NCI-H526 (cell line): ENCODE measurements around the gene SRP9.
A peak's percentile ranks its signal among the peaks of the same experiment; 100 is the strongest.
"Not testable (repeated sequence)": the region's sequence is repeated elsewhere in the genome, so short reads cannot be mapped to it uniquely, and the experiment has no call there.

Source experiments
- DNase-seq, 2 experiments: peaks; one replicate each; lab custom pipeline; 2025; lab: John Stamatoyannopoulos, UW

The SRP9 gene

GRCh38 chr1:225755671-225756319 lies 21.8 kb upstream of the SRP9 start:
- DNase-seq: no peak

GRCh38 chr1:225757927-225758656 lies 19.5 kb upstream of the SRP9 start:
- no peak for DNase-seq

GRCh38 chr1:225759972-225760371 lies 17.7 kb upstream of the SRP9 start:
- not testable (repeated sequence) for DNase-seq

GRCh38 chr1:225760531-225760930 lies 17.1 kb upstream of the SRP9 start:
- no peak for DNase-seq

- DNase-seq: not testable (repeated sequence)
These were observed 16.2 kb upstream of the SRP9 start for GRCh38 chr1:225761395-225761794.

- no peak for DNase-seq
These were observed 15.6 kb upstream of the SRP9 start for GRCh38 chr1:225762002-225762441.

GRCh38 chr1:225762444-225762843 lies 15.2 kb upstream of the SRP9 start:
- DNase-seq: no peak

GRCh38 chr1:225763716-225764548 lies 13.7 kb upstream of the SRP9 start:
- no peak for DNase-seq

- DNase-seq: no peak
These were observed 11.5 kb upstream of the SRP9 start for GRCh38 chr1:225765982-225766674.

- peak; percentile 21 to 58 for DNase-seq
These were observed 10.5 kb upstream of the SRP9 start for GRCh38 chr1:225766967-225767633.

GRCh38 chr1:225767634-225768540 lies 9.7 kb upstream of the SRP9 start:
- peak; percentile 93 to 94 for DNase-seq

- peak; percentile 68 to 79 for DNase-seq
These were observed 8.8 kb upstream of the SRP9 start for GRCh38 chr1:225768662-225769426.

GRCh38 chr1:225769687-225770086 lies 7.9 kb upstream of the SRP9 start:
- DNase-seq: peak in 1 of 2 experiments; percentile 6

- no peak for DNase-seq
These were observed 6.9 kb upstream of the SRP9 start for GRCh38 chr1:225770561-225771248.

GRCh38 chr1:225771661-225772322 lies 5.8 kb upstream of the SRP9 start:
- peak in 1 of 2 experiments; percentile 20 for DNase-seq

GRCh38 chr1:225772323-225772768 lies 5.3 kb upstream of the SRP9 start:
- DNase-seq: peak; percentile 78 to 92

GRCh38 chr1:225772848-225773247 lies 4.8 kb upstream of the SRP9 start:
- peak in 1 of 2 experiments; percentile 8 for DNase-seq
